HG02678 (cell line): Measurements from ENCODE around the gene INA.
"Not testable (repeated sequence)": the region's sequence is repeated elsewhere in the genome, so short reads cannot be mapped to it uniquely, and the experiment has no call there.

Experiments
- ATAC-seq: cut with Tn5 transposase; IDR thresholded peaks from one replicate; pipeline ENCODE4 v1.9.1; 2021; ENCODE audit warnings: mild to moderate bottlenecking, moderate library complexity; ENCODE audit not compliant: unreplicated experiment

Gene INA

DNA sequence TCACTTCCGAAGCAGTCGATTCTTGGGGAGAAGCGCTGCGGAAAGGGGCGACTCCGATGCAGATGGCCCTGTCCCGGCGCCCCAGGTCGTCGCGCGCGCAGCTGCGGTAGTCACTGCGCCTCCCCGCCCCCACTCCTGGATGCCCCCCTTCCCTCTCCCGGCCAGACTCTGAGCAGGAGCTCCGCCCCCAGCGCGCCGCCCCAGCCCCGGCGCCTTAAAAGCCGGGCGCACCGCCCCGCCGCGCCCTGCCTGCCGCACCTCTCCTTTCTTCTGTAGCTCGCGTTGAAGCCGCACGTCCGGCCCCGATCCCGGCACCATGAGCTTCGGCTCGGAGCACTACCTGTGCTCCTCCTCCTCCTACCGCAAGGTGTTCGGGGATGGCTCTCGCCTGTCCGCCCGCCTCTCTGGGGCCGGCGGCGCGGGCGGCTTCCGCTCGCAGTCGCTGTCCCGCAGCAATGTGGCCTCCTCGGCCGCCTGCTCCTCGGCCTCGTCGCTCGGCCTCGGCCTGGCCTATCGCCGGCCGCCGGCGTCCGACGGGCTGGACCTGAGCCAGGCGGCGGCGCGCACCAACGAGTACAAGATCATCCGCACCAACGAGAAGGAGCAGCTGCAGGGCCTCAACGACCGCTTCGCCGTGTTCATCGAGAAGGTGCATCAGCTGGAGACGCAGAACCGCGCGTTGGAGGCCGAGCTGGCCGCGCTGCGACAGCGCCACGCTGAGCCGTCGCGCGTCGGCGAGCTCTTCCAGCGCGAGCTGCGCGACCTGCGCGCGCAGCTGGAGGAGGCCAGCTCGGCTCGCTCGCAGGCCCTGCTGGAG is at the start of gene INA:
Gene INA, plus strand, starts transcription at position 243 of the 817 bp plus-strand sequence. Its CDS starts 74 bp downstream, at position 317.
- ATAC-seq: no peak

DNA sequence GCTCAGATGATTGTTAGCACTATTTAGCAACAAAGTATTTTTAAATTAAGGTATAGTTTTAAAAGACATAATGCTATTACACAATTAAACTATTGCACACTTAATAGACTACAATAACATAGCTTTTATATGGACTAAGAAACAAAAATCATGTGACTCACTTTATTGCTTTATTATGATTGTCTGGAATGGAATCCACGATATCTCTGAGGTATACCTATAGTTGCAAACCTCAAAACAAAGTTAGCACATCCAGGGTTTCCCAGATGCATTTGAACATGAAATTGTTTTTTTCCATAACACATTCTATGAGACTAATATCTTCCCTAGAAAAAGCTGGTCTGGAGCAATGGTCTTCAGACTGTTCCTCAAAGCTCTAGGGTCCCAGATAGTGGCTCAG is 49.5 kb upstream of the INA start:
- no peak for ATAC-seq

DNA sequence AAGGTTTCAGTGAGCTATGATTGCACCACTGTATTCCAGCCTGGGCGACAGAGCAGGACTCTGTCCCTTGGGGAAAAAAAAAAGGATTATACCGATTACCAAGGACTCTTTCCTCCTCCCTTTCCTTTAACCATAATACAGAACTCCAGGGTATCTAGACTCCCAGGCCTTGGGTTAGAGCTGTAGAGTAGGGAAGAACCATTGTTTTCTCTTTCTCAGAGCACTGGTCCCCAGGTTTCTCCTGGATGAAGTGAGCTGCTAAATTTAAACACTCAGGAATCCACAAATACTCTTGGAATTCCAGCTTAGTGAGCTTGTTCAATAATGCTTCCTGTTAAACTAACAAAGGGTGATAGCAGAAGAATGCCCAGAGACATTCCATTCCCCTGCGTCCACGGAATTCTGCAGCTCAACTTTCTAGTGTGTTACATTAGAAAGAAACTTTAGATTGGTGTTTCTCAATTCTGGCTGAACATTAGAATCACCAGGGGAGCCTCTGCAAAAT is 45.8 kb upstream of the INA start:
- ATAC-seq: no peak

GRCh38 chr10:103232131-103232673 is 44.7 kb upstream of the INA start:
- no peak for ATAC-seq

GRCh38 chr10:103232772-103233488 is 44.0 kb upstream of the INA start:
- ATAC-seq: no peak

DNA sequence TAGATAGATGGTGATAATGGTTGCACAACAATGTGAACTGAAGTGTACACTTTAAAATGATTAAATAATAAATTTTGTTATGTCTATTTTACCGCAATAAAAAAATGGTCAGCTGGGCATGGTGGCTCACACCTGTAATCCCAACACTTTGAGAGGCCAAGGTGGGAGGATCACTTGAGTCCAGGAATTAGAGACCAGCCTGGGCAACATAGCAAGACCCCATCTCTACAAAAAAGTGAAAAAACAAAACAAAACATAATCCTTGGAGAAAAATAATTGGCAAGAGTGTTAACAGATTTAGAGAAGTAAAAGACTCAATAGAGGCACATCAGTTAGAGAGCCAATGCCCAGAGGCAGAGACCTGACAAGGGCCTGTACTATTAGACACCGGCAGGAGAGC is 41.2 kb upstream of the INA start:
- ATAC-seq: no peak

- ATAC-seq: no peak
These were observed 38.3 kb upstream of the INA start for GRCh38 chr10:103238506-103239252.

GRCh38 chr10:103241262-103242011 is 35.5 kb upstream of the INA start:
- no peak for ATAC-seq

DNA sequence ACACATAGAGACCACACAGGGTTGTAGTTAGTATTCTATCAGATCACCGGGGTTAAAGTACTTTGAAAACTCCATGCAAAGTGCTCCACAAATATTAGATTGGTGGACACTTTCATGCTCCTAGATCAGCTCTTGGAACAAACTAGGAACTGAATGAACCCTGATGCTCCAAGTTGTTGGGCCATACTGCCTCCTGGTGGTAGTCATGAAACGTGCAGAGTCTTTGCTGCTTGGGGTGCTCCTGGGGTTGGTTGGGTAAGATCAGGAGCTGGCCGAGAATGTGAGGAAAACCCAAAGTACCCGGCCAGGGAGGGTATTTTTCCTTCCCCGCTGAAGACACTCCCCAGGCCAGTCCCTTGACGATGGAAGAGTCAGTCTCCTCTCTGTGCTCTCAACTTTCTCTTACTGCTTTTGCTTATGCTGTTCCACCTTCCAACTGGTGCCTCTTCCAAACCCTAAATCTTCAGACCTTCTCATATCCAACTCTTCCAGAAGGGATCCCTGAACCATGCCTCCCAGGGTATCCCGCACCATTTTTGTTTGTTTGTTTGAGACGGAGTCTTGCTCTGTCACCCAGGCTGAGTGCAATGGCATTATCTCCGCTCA is 32.2 kb upstream of the INA start:
- peak; percentile 40 for ATAC-seq

DNA sequence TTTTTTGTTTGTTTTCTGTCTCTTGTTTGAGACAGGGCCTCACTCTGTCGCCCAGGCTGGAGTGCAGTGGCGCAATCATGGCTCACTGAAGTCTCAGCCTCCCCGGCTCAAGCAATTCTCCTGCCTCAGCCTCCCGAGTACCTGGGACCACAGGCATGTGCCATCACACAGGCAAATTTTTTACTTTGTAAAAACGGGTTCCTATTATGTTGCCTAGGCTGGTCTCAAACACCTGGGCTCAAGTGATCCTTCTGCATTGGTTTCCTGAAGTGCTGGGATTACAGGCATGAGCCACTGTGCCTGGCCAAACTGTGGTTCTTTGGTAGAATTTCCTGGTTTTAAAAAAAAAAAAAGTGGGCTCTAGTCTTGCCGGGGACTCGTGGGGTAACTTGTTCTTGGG is 31.4 kb upstream of the INA start, which contains the start of gene RPEL1:
Gene RPEL1, plus strand, starts transcription at position 301 of the 400 bp plus-strand sequence. CDS start 110 bp downstream, outside the sequence.
- ATAC-seq: not testable (repeated sequence)

- ATAC-seq: no peak
These were observed 30.6 kb upstream of the INA start for GRCh38 chr10:103246324-103246723.

DNA sequence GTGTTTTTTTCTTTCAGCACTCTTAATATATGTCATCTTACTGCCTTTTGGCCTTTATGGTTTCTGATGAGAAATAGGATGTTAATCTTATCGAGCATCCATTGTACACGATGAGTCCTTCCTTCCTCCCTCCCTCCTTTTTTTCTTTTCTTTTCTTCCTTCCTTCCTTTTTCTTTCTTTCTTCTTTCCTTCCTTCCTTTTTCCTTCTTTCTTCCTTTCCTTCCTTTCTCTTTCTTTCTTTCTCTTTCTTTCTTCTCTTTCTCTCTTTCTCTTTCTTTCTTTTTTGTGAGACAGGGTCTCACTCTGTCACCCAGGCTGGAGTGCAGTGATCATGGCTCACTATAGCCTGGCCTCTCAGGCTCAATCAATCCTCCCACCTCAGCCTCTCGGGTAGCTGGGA is 22.8 kb upstream of the INA start:
- no peak for ATAC-seq

DNA sequence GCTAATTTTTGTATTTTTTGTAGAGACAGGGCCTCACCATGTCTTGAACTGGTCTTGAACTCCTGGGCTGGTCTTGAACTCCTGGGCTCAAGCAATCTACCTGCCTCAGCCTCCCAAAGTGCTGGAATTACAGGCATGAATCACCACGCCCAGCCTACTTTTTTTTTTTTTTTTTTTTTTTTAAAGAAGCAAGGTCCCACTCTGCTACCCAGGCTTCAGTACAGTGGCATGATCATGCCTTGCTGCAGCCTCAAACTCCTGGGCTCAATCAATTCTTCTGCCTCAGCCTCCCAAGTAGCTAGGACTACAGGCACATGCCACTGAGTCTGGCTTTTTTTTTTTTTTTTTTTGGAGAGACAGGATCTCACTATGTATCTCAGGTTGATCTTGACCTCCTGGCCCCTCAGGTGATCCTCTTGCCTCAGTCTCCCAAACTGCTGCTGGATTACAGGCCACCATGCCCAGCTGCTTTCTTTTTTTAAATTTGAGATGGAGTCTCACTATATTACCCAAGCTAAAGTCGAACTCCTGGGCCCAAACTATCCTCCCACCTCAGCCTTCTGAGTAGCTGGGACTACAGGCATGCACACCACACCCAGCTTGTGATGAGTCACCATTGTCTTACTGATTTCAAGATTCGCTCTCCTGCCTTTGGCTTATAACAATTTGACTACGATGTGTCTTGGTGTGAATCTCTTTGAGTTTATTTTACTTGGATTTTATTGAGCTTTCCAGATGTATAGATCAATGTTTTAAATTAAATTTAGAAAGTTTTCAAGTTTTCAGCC is 22.2 kb upstream of the INA start:
- ATAC-seq: no peak

DNA sequence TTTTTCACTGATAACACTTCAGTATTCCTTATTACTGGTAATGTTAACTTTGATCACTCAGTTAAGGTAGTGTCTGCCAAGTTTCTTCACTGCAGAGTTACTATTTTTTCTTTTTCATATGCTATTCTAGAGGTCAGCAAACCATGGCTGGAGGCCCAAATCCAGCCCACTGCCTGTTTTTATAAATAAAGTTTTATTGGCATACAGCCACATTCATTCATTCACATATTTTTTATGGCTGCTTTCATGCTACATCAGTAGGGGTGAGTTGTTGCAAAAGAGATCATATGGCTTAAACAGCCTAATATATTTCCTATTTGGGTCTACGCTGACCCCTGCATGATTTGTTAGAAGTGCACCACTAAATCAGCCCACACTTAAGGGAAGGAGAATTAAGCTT is 20.3 kb upstream of the INA start:
- ATAC-seq: no peak

DNA sequence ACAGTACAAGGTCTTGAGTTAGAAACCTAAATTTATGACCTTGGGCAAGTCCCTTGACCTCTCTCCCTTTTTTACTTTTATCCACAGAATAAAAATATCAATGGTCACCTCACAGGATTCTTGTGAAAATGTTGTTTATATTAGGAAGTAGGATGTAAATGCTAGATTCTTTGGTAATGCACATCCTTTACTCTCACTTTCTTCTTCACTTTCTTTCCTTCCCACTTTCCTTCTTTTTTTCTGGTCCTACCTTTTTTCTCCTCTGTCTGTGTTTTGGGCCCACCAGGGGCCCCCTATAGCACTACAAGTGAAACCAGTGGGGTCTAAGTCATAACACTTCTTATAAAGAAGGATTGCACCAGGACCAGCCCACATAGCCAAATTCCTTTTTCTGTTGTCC is 19.1 kb upstream of the INA start:
- ATAC-seq: no peak

GRCh38 chr10:103258928-103259327 is 18.0 kb upstream of the INA start:
- not testable (repeated sequence) for ATAC-seq

GRCh38 chr10:103259989-103260388 is 16.9 kb upstream of the INA start:
- ATAC-seq: no peak

GRCh38 chr10:103262229-103262628 is 14.7 kb upstream of the INA start:
- ATAC-seq: no peak

- no peak for ATAC-seq
These were observed 11.1 kb upstream of the INA start for GRCh38 chr10:103265717-103266329.
